GM21528 (cell line): Measurements from ENCODE around the gene ZFYVE26.
"Not testable (repeated sequence)": the region's sequence is repeated elsewhere in the genome, so short reads cannot be mapped to it uniquely, and the experiment has no call there.

Source experiments
- ATAC-seq: cut with Tn5 transposase; IDR thresholded peaks from one replicate; pipeline ENCODE4 v1.9.1; 2021; ENCODE audit warnings: mild to moderate bottlenecking, moderate library complexity; ENCODE audit not compliant: unreplicated experiment, low FRiP score

The ZFYVE26 gene

GRCh38 chr14:67718265-67718664, 98.1 kb downstream of the ZFYVE26 start:
- ATAC-seq: no peak

- ATAC-seq: no peak
Observed at GRCh38 chr14:67717048-67717447, 99.3 kb downstream of the ZFYVE26 start.

DNA sequence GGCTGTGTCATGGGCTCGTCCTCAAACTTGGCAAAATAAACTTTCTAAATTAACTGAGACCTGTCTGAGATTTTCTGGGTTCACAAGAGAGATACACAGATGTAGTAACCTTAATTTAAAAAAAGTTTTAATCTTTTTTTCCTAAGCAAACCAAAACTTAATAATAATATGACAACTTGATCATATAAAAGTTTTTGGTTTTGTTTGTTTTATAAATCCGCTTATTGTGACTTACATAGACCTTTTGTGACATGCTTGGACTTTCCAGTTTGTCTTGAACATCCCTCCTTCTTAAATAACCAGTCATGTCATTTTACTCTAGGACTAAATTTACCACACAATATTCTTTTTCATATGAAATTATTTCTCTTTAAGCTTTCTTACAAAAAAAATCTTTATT, 106.2 kb downstream of the ZFYVE26 start:
- no peak for ATAC-seq

DNA sequence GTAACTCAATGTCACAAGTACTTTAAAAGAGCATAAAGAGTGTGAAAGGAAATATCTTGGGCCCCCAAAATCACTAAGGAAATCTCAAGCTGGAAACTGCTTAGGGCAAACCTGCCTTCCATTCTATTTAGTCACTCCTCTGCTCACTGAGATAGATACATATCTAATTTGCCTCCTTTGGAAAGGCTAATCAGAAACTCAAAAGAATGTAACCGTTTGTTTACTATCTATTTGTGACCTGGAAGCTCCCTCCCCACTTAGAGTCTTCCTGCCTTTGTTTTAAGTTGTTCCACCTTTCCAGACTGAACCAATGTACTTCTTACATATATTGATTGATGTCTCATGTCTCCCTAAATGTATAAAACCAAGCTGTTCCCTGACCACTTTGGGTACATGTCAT, 106.6 kb downstream of the ZFYVE26 start:
- ATAC-seq: not testable (repeated sequence)

- not testable (repeated sequence) for ATAC-seq
Observed at GRCh38 chr14:67709346-67709745, 107.0 kb downstream of the ZFYVE26 start.

- ATAC-seq: no peak
Observed at GRCh38 chr14:67705211-67705610, 111.2 kb downstream of the ZFYVE26 start.

GRCh38 chr14:67704484-67705089, 111.8 kb downstream of the ZFYVE26 start:
- no peak for ATAC-seq

DNA sequence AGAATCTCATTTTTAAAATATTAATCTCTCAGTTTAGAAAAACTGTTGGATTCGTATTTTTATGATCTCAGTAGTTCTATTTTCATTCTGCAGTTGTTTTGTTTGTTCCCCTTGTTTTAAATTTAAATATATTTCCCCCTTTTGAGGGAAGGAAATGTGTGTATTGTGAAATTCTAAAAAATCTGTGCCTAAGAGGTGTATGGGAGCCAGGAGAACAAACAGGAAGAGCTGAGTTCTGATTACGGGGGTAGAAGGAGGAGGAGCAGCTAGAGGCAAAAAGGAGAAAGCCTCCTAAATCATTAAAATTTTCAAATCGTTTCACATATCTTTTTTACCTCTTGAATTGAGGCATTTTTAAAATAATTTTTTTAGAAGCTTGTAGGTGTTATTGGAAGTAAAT, 112.4 kb downstream of the ZFYVE26 start:
- ATAC-seq: no peak

DNA sequence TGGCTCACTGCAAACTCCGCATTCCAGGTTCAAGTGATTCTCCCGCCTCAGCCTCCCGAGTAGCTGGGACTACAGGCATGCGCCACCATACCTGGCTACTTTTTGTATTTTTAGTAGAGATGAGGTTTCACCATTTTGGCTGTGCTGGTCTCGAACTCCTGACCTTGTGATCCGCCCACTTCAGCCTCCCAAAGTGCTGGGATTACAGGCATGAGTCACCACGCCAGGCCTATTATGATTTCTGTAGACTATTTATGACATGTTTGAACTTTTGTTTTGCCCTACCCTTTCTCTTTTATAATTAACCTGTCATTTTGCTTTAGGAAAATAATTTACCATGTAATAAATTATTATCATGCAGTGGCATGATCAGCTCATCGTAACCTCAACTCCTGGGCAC, 114.9 kb downstream of the ZFYVE26 start, which contains the start of gene RDH12:
TSS of gene RDH12 (plus strand) at position 395 of the 400 bp plus-strand sequence. CDS start 20,757 bp downstream, outside the sequence.
- not testable (repeated sequence) for ATAC-seq

DNA sequence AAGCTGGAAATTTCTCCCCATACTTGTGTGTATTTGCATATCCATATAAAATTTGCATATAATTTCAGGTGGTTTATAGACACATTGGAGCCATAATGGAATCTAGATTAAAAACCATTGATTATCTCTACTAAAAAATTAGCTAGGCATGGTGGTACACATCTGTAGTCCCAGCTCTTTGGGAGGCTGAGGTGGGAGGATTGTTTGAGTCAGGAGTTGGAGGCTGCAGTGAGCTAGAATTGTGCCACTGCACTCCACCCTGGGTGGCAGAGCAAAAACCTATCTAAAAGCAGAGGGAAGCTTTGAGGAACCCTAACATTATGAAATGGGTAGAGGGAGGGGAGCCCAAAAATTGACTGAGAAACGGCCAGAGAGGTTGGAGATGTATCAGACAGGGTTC, 118.2 kb downstream of the ZFYVE26 start:
- ATAC-seq: no peak

DNA sequence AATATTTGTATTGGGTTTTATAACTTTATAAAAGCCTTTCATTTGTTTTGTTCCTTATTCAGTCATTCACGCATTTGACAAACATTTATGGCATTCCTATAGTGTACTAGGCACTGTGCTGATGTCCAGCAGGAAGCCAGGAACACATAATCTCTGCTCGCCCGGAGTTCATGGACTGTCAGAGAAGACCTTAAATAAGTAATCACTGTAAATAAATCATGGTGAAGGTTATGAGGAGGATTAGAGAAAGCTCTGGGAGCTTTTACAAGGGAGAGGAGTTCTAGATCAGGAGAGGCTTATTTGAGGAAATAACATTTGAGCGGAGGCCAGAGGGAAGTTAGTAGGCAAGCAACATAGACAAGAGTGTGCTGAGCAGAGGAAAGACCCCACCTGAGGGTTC, 119.4 kb downstream of the ZFYVE26 start:
- no peak for ATAC-seq
